IMR-90 (cell line): ENCODE data around the gene SLC26A3.

Source experiments
- CEBPB ChIP-seq: IDR thresholded peaks from 2 replicates; pipeline ENCODE4 v1.6.1; 2012; ENCODE audit warnings: low read depth, low read length, improper control_type of control experiment
- RFX5 ChIP-seq: IDR thresholded peaks from 2 replicates; pipeline ENCODE4 v1.8.0; 2012; ENCODE audit warnings: low read depth, mild to moderate bottlenecking, low read length, moderate library complexity
- TF ChIP-seq, protein P1 (sequence below): conservative IDR thresholded peaks from 2 replicates; pipeline ENCODE4 v1.5.1; 2012; ENCODE audit warnings: mild to moderate bottlenecking, low read depth, low read length, improper control_type of control experiment

DNA sequence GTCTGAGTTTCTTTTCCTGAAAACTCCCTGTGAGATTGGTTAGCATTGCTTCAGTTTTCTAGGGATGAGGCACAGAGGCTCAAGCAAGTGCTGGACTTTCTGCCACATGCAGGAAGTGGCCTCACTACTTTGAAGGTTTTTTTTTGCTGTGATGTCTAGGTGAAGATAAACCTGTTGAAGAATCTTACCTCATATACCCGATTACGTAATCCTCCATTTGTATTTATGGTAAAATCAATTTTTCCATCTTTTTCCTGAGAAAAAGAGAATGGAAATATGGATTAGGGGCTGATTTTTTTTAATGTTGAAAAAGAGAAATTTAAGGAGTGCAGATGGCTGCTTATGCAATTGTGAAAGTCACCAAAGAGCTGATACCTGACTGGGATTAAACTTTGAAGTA lies 35.6 kb downstream of the SLC26A3 start:
- TF ChIP-seq, protein P1, sequence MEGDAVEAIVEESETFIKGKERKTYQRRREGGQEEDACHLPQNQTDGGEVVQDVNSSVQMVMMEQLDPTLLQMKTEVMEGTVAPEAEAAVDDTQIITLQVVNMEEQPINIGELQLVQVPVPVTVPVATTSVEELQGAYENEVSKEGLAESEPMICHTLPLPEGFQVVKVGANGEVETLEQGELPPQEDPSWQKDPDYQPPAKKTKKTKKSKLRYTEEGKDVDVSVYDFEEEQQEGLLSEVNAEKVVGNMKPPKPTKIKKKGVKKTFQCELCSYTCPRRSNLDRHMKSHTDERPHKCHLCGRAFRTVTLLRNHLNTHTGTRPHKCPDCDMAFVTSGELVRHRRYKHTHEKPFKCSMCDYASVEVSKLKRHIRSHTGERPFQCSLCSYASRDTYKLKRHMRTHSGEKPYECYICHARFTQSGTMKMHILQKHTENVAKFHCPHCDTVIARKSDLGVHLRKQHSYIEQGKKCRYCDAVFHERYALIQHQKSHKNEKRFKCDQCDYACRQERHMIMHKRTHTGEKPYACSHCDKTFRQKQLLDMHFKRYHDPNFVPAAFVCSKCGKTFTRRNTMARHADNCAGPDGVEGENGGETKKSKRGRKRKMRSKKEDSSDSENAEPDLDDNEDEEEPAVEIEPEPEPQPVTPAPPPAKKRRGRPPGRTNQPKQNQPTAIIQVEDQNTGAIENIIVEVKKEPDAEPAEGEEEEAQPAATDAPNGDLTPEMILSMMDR = no peak
- TF ChIP-seq CEBPB (peak; percentile 69), RFX5 (no peak)
